Measurements from ENCODE around the gene WBP4. TPM values are rescaled to one million over a fixed set of nuclear protein-coding genes. Genes with fewer than 3 reads are reported as not detected.

Gene WBP4
- total and polyA plus RNA-seq, 9 of the 15 experiments (the other 6 are each of a cell fraction or from before 2014, with no cell fraction given), result 5.5 to 12.2 (median 7.9) TPM

DNA sequence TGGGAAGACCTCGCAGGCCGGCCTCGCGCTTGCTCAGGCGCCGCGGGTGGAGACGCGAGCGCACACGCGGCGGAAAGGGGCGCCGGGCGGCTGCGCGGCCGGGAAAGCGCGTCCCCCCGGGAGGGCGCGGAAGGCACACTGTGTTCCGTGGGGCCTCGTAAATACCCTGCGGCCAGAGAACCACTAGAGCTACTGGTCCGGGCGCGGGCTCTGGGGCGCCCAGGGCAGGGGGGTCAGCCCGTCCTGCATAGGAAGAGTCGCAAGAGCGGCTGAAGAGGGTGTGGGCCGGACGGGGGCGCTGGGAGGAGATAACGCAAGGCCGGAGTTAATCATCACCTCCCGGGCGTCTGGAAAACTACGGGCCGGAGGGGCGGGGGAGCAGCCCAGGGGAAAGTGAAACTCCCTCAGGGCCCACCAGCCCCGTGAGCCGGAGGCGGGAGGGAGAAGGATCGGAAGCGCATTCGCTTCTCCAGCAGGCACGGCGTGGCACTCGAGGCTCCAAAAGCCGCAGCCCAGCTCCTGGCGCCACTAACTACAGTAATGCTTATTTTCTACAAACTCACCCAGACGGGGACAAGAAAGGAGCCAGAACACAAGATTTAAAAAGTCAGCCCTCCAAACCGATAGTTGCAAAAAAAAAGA lies 1.1 kb upstream of the WBP4 start (continued):
- TF ChIP-seq FOXM1 (IDR thresholded peaks at IDR 0.05; ENCODE audit: low read depth) (0 out of 2 replicates have a peak, but pooled peaks have one; percentile 8), FOXM1 (CRISPR knock-in tag; IDR thresholded peaks at IDR 0.05; ENCODE audit: low read depth) (no peak), ZC3H4 (CRISPR knock-in tag; IDR thresholded peaks at IDR 0.05; ENCODE audit: borderline replicate concordance) (no peak), ZNF311 (CRISPR knock-in tag; IDR thresholded peaks at IDR 0.05) (no peak), GABPB2 (CRISPR knock-in tag; conservative IDR thresholded peaks at IDR 0.05) (no peak), TFAP4 (CRISPR knock-in tag; IDR thresholded peaks at IDR 0.05; ENCODE audit: borderline replicate concordance) (no peak), ZBED1 (IDR thresholded peaks at IDR 0.05) (no peak), TRIM28 (IDR thresholded peaks at IDR 0.05) (no peak; the same call in 1 of the 2 replicates), ZNF212 (CRISPR knock-in tag; IDR thresholded peaks at IDR 0.05) (no peak), CREB1 (IDR thresholded peaks at IDR 0.05) (peak; percentile 15; the same call in 1 of the 2 replicates), CREB1 (CRISPR knock-in tag; IDR thresholded peaks at IDR 0.05) (no peak), EP300 (IDR thresholded peaks at IDR 0.05; ENCODE audit: low read length) (no peak)
- TF ChIP-seq, protein P1, sequence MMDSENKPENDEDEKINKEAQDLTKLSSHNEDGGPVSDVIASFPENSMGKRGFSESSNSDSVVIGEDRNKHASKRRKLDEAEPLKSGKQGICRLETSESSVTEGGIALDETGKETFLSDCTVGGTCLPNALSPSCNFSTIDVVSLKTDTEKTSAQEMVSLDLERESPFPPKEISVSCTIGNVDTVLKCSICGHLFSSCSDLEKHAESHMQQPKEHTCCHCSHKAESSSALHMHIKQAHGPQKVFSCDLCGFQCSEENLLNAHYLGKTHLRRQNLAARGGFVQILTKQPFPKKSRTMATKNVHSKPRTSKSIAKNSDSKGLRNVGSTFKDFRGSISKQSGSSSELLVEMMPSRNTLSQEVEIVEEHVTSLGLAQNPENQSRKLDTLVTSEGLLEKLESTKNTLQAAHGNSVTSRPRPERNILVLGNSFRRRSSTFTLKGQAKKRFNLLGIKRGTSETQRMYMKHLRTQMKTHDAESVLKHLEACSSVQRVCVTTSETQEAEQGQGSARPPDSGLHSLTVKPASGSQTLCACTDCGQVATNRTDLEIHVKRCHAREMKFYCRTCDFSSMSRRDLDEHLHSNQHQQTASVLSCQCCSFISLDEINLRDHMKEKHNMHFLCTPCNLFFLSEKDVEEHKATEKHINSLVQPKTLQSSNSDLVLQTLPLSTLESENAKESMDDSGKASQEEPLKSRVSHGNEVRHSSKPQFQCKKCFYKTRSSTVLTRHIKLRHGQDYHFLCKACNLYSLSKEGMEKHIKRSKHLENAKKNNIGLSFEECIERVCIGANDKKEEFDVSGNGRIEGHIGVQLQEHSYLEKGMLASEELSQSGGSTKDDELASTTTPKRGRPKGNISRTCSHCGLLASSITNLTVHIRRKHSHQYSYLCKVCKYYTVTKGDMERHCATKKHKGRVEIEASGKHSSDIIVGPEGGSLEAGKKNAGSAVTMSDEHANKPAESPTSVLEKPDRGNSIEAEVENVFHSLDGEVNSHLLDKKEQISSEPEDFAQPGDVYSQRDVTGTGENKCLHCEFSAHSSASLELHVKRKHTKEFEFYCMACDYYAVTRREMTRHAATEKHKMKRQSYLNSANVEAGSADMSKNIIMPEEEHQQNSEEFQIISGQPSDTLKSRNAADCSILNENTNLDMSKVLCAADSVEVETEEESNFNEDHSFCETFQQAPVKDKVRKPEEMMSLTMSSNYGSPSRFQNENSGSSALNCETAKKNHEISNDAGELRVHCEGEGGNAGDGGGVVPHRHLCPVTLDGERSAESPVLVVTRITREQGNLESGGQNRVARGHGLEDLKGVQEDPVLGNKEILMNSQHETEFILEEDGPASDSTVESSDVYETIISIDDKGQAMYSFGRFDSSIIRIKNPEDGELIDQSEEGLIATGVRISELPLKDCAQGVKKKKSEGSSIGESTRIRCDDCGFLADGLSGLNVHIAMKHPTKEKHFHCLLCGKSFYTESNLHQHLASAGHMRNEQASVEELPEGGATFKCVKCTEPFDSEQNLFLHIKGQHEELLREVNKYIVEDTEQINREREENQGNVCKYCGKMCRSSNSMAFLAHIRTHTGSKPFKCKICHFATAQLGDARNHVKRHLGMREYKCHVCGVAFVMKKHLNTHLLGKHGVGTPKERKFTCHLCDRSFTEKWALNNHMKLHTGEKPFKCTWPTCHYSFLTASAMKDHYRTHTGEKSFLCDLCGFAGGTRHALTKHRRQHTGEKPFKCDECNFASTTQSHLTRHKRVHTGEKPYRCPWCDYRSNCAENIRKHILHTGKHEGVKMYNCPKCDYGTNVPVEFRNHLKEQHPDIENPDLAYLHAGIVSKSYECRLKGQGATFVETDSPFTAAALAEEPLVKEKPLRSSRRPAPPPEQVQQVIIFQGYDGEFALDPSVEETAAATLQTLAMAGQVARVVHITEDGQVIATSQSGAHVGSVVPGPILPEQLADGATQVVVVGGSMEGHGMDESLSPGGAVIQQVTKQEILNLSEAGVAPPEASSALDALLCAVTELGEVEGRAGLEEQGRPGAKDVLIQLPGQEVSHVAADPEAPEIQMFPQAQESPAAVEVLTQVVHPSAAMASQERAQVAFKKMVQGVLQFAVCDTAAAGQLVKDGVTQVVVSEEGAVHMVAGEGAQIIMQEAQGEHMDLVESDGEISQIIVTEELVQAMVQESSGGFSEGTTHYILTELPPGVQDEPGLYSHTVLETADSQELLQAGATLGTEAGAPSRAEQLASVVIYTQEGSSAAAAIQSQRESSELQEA (IDR thresholded peaks at IDR 0.05; ENCODE audit: low read depth), result no peak
- TF ChIP-seq, protein P2, sequence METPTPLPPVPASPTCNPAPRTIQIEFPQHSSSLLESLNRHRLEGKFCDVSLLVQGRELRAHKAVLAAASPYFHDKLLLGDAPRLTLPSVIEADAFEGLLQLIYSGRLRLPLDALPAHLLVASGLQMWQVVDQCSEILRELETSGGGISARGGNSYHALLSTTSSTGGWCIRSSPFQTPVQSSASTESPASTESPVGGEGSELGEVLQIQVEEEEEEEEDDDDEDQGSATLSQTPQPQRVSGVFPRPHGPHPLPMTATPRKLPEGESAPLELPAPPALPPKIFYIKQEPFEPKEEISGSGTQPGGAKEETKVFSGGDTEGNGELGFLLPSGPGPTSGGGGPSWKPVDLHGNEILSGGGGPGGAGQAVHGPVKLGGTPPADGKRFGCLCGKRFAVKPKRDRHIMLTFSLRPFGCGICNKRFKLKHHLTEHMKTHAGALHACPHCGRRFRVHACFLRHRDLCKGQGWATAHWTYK (CRISPR knock-in tag; IDR thresholded peaks at IDR 0.05), result peak; percentile 57; the same call in 1 of the 2 replicates
- TF ChIP-seq, protein P3, sequence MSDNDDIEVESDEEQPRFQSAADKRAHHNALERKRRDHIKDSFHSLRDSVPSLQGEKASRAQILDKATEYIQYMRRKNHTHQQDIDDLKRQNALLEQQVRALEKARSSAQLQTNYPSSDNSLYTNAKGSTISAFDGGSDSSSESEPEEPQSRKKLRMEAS (CRISPR knock-in tag; IDR thresholded peaks at IDR 0.05), result no peak; the same call in 1 of the 2 replicates
- TF ChIP-seq, protein P4, sequence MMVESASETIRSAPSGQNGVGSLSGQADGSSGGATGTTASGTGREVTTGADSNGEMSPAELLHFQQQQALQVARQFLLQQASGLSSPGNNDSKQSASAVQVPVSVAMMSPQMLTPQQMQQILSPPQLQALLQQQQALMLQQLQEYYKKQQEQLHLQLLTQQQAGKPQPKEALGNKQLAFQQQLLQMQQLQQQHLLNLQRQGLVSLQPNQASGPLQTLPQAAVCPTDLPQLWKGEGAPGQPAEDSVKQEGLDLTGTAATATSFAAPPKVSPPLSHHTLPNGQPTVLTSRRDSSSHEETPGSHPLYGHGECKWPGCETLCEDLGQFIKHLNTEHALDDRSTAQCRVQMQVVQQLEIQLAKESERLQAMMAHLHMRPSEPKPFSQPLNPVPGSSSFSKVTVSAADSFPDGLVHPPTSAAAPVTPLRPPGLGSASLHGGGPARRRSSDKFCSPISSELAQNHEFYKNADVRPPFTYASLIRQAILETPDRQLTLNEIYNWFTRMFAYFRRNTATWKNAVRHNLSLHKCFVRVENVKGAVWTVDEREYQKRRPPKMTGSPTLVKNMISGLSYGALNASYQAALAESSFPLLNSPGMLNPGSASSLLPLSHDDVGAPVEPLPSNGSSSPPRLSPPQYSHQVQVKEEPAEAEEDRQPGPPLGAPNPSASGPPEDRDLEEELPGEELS (CRISPR knock-in tag; IDR thresholded peaks at IDR 0.05; ENCODE audit: borderline replicate concordance), result no peak

All from K562 (cell line).